ENCODE data around the gene TCAF1.
"Not testable (repeated sequence)": the region's sequence is repeated elsewhere in the genome, so short reads cannot be mapped to it uniquely, and the experiment has no call there.

The TCAF1 gene

GRCh38 chr7:143902332-143902899 is 440 bp upstream of the TCAF1 start:
- DNase-seq: no peak

- DNase-seq: no peak
These were observed 676 bp downstream of the TCAF1 start for GRCh38 chr7:143901332-143901667.

GRCh38 chr7:143900230-143900766 is 1.7 kb downstream of the TCAF1 start:
- DNase-seq: no peak

- no peak for DNase-seq
These were observed 3.2 kb downstream of the TCAF1 start for GRCh38 chr7:143898810-143899209.

GRCh38 chr7:143896667-143897066 is 5.3 kb downstream of the TCAF1 start:
- DNase-seq: no peak

- peak; percentile 19 for DNase-seq
These were observed 9.3 kb downstream of the TCAF1 start for GRCh38 chr7:143892527-143893300.

GRCh38 chr7:143891457-143891856 is 10.5 kb downstream of the TCAF1 start:
- no peak for DNase-seq

- no peak for DNase-seq
These were observed 11.4 kb downstream of the TCAF1 start for GRCh38 chr7:143890558-143890957.

- DNase-seq: no peak
These were observed 12.9 kb downstream of the TCAF1 start for GRCh38 chr7:143889068-143889467.

GRCh38 chr7:143886826-143887477 is 15.0 kb downstream of the TCAF1 start:
- no peak for DNase-seq

GRCh38 chr7:143885951-143886350 is 16.0 kb downstream of the TCAF1 start:
- DNase-seq: no peak

- DNase-seq: peak; percentile 85
These were observed 16.9 kb downstream of the TCAF1 start for GRCh38 chr7:143884969-143885559.

- DNase-seq: no peak
These were observed 17.6 kb downstream of the TCAF1 start for GRCh38 chr7:143884241-143884968.

- DNase-seq: peak; percentile 66
These were observed 19.3 kb downstream of the TCAF1 start for GRCh38 chr7:143882604-143883078.

- peak; percentile 54 for DNase-seq
These were observed 19.9 kb downstream of the TCAF1 start for GRCh38 chr7:143882020-143882603.

GRCh38 chr7:143878884-143879283 is 23.1 kb downstream of the TCAF1 start:
- DNase-seq: no peak

- no peak for DNase-seq
These were observed 24.9 kb downstream of the TCAF1 start for GRCh38 chr7:143877098-143877497.

GRCh38 chr7:143876218-143876617 is 25.8 kb downstream of the TCAF1 start:
- DNase-seq: no peak

- DNase-seq: not testable (repeated sequence)
These were observed 28.7 kb downstream of the TCAF1 start for GRCh38 chr7:143873242-143873641.

- not testable (repeated sequence) for DNase-seq
These were observed 30.4 kb downstream of the TCAF1 start for GRCh38 chr7:143871534-143871933.

GRCh38 chr7:143857994-143858393 is 44.0 kb downstream of the TCAF1 start:
- DNase-seq: not testable (repeated sequence)

- DNase-seq: not testable (repeated sequence)
These were observed 46.5 kb downstream of the TCAF1 start for GRCh38 chr7:143855443-143855842.
